H9 (cell line): Measurements from ENCODE around the gene RASSF5. TPM values are rescaled to one million over a fixed set of nuclear protein-coding genes. Genes with fewer than 3 reads are reported as not detected.

Experiments used
- DNase-seq: peaks from one replicate; pipeline ENCODE4 v3.0.0-alpha.2; 2017
- H2AFZ ChIP-seq: one replicate; pipeline ENCODE4 v1.6.1; 2013; ENCODE audit warnings: mild to moderate bottlenecking, low read length, control low read depth, moderate library complexity
- H2AK5ac ChIP-seq: 2 replicates; pipeline ENCODE4 v1.6.1; 2013; ENCODE audit warnings: low read length, control low read depth, mixed read lengths; ENCODE audit not compliant: insufficient read length
- H2BK120ac ChIP-seq: one replicate; pipeline ENCODE4 v1.6.1; 2013; ENCODE audit warnings: low read depth, mild to moderate bottlenecking, low read length, control low read depth, inconsistent platforms; ENCODE audit not compliant: poor library complexity, severe bottlenecking
- H2BK12ac ChIP-seq: 2 replicates; pipeline ENCODE4 v1.6.1; 2013; ENCODE audit warnings: low read length, control low read depth, mixed read lengths, low read depth; ENCODE audit not compliant: insufficient read length
- H2BK15ac ChIP-seq: 2 replicates; pipeline ENCODE4 v1.6.1; 2013; ENCODE audit warnings: low read depth, low read length, control low read depth
- H2BK20ac ChIP-seq: one replicate; pipeline ENCODE4 v1.6.1; 2013; ENCODE audit warnings: low read depth, mild to moderate bottlenecking, low read length, control low read depth, inconsistent platforms; ENCODE audit not compliant: poor library complexity, severe bottlenecking
- H2BK5ac ChIP-seq: 2 replicates; pipeline ENCODE4 v1.6.1; 2013; ENCODE audit warnings: low read length, control low read depth, mixed read lengths; ENCODE audit not compliant: insufficient read length
- H3K14ac ChIP-seq: 2 replicates; pipeline ENCODE4 v1.6.1; 2013; ENCODE audit warnings: low read length, control low read depth; ENCODE audit not compliant: insufficient read depth
- H3K18ac ChIP-seq: 2 replicates; pipeline ENCODE4 v1.6.1; 2013; ENCODE audit warnings: low read depth, mild to moderate bottlenecking, mixed read lengths, low read length, control low read depth; ENCODE audit not compliant: insufficient read length
- H3K23ac ChIP-seq: 2 replicates; pipeline ENCODE4 v1.6.1; 2013; ENCODE audit warnings: low read length, control low read depth, mixed read lengths, low read depth; ENCODE audit not compliant: insufficient read length
- H3K23me2 ChIP-seq: 2 replicates; pipeline ENCODE4 v1.6.1; 2013; ENCODE audit warnings: low read depth, mild to moderate bottlenecking, mixed read lengths, low read length, control low read depth; ENCODE audit not compliant: insufficient read length, poor library complexity, severe bottlenecking
- H3K27ac ChIP-seq: 2 replicates; pipeline ENCODE4 v1.5.1; 2013; ENCODE audit warnings: low read length, control low read depth, mixed read lengths, low read depth; ENCODE audit not compliant: insufficient read length
- H3K27me3 ChIP-seq: 2 replicates; pipeline ENCODE4 v1.6.1; 2013; ENCODE audit warnings: low read length, control low read depth, inconsistent platforms; ENCODE audit not compliant: insufficient read depth
- H3K4ac ChIP-seq: 2 replicates; pipeline ENCODE4 v1.6.1; 2013; ENCODE audit warnings: low read depth, mild to moderate bottlenecking, control low read depth, inconsistent platforms, low read length, moderate library complexity
- H3K4me1 ChIP-seq: 2 replicates; pipeline ENCODE4 v1.6.1; 2013; ENCODE audit warnings: low read length, control low read depth, inconsistent platforms; ENCODE audit not compliant: insufficient read depth
- H3K4me2 ChIP-seq: 2 replicates; pipeline ENCODE4 v1.6.1; 2013; ENCODE audit warnings: low read length, control low read depth, mixed read lengths; ENCODE audit not compliant: insufficient read length, insufficient read depth
- H3K56ac ChIP-seq: 2 replicates; pipeline ENCODE4 v1.6.1; 2013; ENCODE audit warnings: low read depth, mild to moderate bottlenecking, mixed read lengths, low read length, control low read depth; ENCODE audit not compliant: insufficient read length
- H3K79me1 ChIP-seq: 2 replicates; pipeline ENCODE4 v1.6.1; 2013; ENCODE audit warnings: low read depth, mild to moderate bottlenecking, moderate library complexity, low read length, control low read depth, inconsistent platforms; ENCODE audit not compliant: insufficient read depth, poor library complexity, severe bottlenecking
- H3K79me2 ChIP-seq: 2 replicates; pipeline ENCODE4 v1.6.1; 2013; ENCODE audit warnings: low read length, control low read depth, inconsistent platforms; ENCODE audit not compliant: insufficient read depth
- H3K9ac ChIP-seq: 2 replicates; pipeline ENCODE4 v1.6.1; 2013; ENCODE audit warnings: low read length, control low read depth, mixed read lengths; ENCODE audit not compliant: insufficient read length; ENCODE audit errors: extremely low read depth
- H3K9me3 ChIP-seq: one replicate; pipeline ENCODE4 v1.6.1; 2013; ENCODE audit warnings: low read depth, low read length, inconsistent platforms; ENCODE audit not compliant: control insufficient read depth
- H3T11ph ChIP-seq: one replicate; pipeline ENCODE4 v1.6.1; 2013; ENCODE audit warnings: mild to moderate bottlenecking, low read length, control low read depth, inconsistent platforms
- H4K20me1 ChIP-seq: one replicate; pipeline ENCODE4 v1.6.1; 2013; ENCODE audit not compliant: control insufficient read depth, insufficient read length, insufficient read depth
- H4K5ac ChIP-seq: 2 replicates; pipeline ENCODE4 v1.6.1; 2013; ENCODE audit warnings: low read depth, mild to moderate bottlenecking, mixed read lengths, low read length, control low read depth; ENCODE audit not compliant: insufficient read length
- H4K8ac ChIP-seq: replicated peaks from 2 replicates; pipeline ENCODE4 v1.6.1; 2013; ENCODE audit warnings: low read length, control low read depth, mixed read lengths, low read depth; ENCODE audit not compliant: insufficient read length
- H4K91ac ChIP-seq: 2 replicates; pipeline ENCODE4 v1.6.1; 2013; ENCODE audit warnings: low read depth, mild to moderate bottlenecking, moderate library complexity, mixed read lengths, low read length, control low read depth; ENCODE audit not compliant: insufficient read length
- H3K27ac Mint-ChIP-seq, 3 experiments: 2 replicates in 2 of 3; 3 replicates in 1 of 3; pipeline ENCODE4 v1.8.0; 2020 to 2021; ENCODE audit warnings: mixed read lengths in 3 of 3, mild to moderate bottlenecking in 1 of 3, moderate library complexity in 1 of 3
- H3K27me3 Mint-ChIP-seq: 2 replicates; pipeline ENCODE4 v1.8.0; 2021; ENCODE audit warnings: low read depth, mild to moderate bottlenecking, moderate library complexity, mixed read lengths
- H3K36me3 Mint-ChIP-seq, 3 experiments: 2 replicates in 2 of 3; 3 replicates in 1 of 3; pipeline ENCODE4 v1.8.0; 2020 to 2021; ENCODE audit warnings: low read depth in 3 of 3, mixed read lengths in 3 of 3; ENCODE audit not compliant: insufficient read depth in 1 of 3
- H3K4me1 Mint-ChIP-seq, 2 experiments: 2 replicates each; pipeline ENCODE4 v1.8.0; 2020; ENCODE audit warnings: mixed read lengths in 2 of 2
- H3K4me3 Mint-ChIP-seq, 2 experiments: 2 replicates in 1 of 2; 3 replicates in 1 of 2; pipeline ENCODE4 v1.8.0; 2020 to 2021; ENCODE audit warnings: mild to moderate bottlenecking in 2 of 2, mixed read lengths in 2 of 2, moderate library complexity in 1 of 2
- H3K9me3 Mint-ChIP-seq, 2 experiments: 2 replicates in 1 of 2; 3 replicates in 1 of 2; pipeline ENCODE4 v1.8.0; 2020; ENCODE audit warnings: mild to moderate bottlenecking in 2 of 2, mixed read lengths in 2 of 2, moderate library complexity in 1 of 2
- CTCF ChIP-seq: fragments of 200-600 bp; sonication (generic); conservative IDR thresholded peaks from 3 replicates; pipeline ENCODE4 v1.8.0; 2021; ENCODE audit warnings: antibody characterized with exemption, mild to moderate bottlenecking
- WGBS: extraction: QIAGEN DNeasy Blood & Tissue Kit; methylation state at CpG from one replicate; pipeline ENCODE4 v1.1.7; 2013; ENCODE audit warnings: missing lambda C conversion rate, low lambda C conversion rate, mixed read lengths; ENCODE audit not compliant: insufficient read length; ENCODE audit errors: extremely low coverage; 5-methylcytosine and 5-hydroxymethylcytosine counted together
- total RNA-seq: library from RNA; stranded (reverse); gene quantifications from 2 replicates; pipeline ENCODE4 v1.2.1, GENCODE V29; 2021

RASSF5 gene
- total RNA-seq, 1 experiment from 2014 or later: 0.50 TPM

GRCh38 chr1:206509612-206510257, 2.4 kb downstream of the RASSF5 start:
- no peak overlapping the region for H3T11ph ChIP-seq
- no peaks in the 10 kb centered on the region for H3K79me2 ChIP-seq
- H4K20me1 ChIP-seq: no peaks in the 10 kb centered on the region
- no peak overlapping the region for H2BK15ac ChIP-seq
- H3K4me1 ChIP-seq: no peaks in the 10 kb centered on the region; the same call in 1 of the 2 replicates
- Mint-ChIP-seq H3K9me3 (no peaks in the 10 kb centered on the region; a peak in 1 of 5 replicates), H3K4me3 (no peak overlapping the region), H3K36me3 (no peaks in the 10 kb centered on the region; a peak in 1 of 7 replicates), H3K27ac (no peak overlapping the region), H3K27me3 (peaks cover 64% of the 10 kb centered on the region), H3K4me1 (peaks cover 27 to 36% of the 10 kb centered on the region in 2 experiments)
- no peak overlapping the region for H3K56ac ChIP-seq
- H2BK20ac ChIP-seq: no peak overlapping the region
- no peak overlapping the region for H4K91ac ChIP-seq
- no peak overlapping the region for H3K23ac ChIP-seq
- WGBS: no CpG with 5 or more reads among the region's 12 CpGs
- TF ChIP-seq CTCF: no peak
- peaks cover 20% of the 10 kb centered on the region for H3K27me3 ChIP-seq
- no peaks in the 10 kb centered on the region for H3K9me3 ChIP-seq
- H2BK5ac ChIP-seq: no peak overlapping the region
- no peak overlapping the region for H2AFZ ChIP-seq
- H3K18ac ChIP-seq: no peak overlapping the region
- H2AK5ac ChIP-seq: no peak overlapping the region
- no peak overlapping the region for H4K8ac ChIP-seq
- H4K5ac ChIP-seq: no peak overlapping the region
- H2BK12ac ChIP-seq: no peak overlapping the region
- DNase-seq: no peak
- no peak overlapping the region for H3K14ac ChIP-seq
- no peak overlapping the region for H3K4ac ChIP-seq
- H2BK120ac ChIP-seq: no peak overlapping the region
- H3K9ac ChIP-seq: no peak overlapping the region
- no peaks in the 10 kb centered on the region for H3K79me1 ChIP-seq
- H3K27ac ChIP-seq: no peak overlapping the region
- H3K23me2 ChIP-seq: peaks cover 9% of the 10 kb centered on the region
- no peak overlapping the region for H3K4me2 ChIP-seq
